ENCODE measurements around the gene UQCRC1. TPM values are rescaled to one million over a fixed set of nuclear protein-coding genes. Genes with fewer than 3 reads are reported as not detected.

Gene UQCRC1
- total and polyA plus RNA-seq, 2 donors (not counting 1 experiment from before 2014, with no cell fraction given): 226 to 366 TPM

- DNase-seq (ENCODE audit: low read depth in 2 of 2): no peak
- peaks cover 33% of the 10 kb centered on the region for H3K36me3 ChIP-seq (ENCODE audit: control insufficient read depth, insufficient read depth, low read length)
- TF ChIP-seq EZH2 (IDR thresholded peaks at IDR 0.05; ENCODE audit: low read length, missing control alignments) (no peak), CTCF (conservative IDR thresholded peaks at IDR 0.05 in 1 of 2, IDR thresholded peaks at IDR 0.05 in 1 of 2; ENCODE audit: low read depth in 1 of 2, low read length in 2 of 2) (no peak)
- no peak overlapping the region for H3K9ac ChIP-seq (ENCODE audit: insufficient read depth, low read length)
- no peaks in the 10 kb centered on the region for H3K9me3 ChIP-seq (ENCODE audit: control insufficient read depth, insufficient read depth, low read depth, low read length)
- H3K79me2 ChIP-seq (ENCODE audit: control insufficient read depth, insufficient read depth, low read length): peaks cover 6% of the 10 kb centered on the region
- H3K4me2 ChIP-seq (ENCODE audit: extremely low read depth, insufficient read depth, low read length): no peak overlapping the region
- no peak overlapping the region for H2AFZ ChIP-seq (ENCODE audit: low read length)
- H3K4me3 ChIP-seq (replicated peaks in 1 of 4; ENCODE audit: control extremely low read depth in 1 of 4, insufficient read depth in 1 of 4, low read depth in 3 of 4, low read length in 4 of 4): no peak overlapping the region
- peaks cover 6% of the 10 kb centered on the region for H3K4me1 ChIP-seq (ENCODE audit: control insufficient read depth, extremely low read depth, insufficient read depth, low read length)
- no peak overlapping the region for H3K27ac ChIP-seq (ENCODE audit: insufficient read depth, low read length)
- H3K27me3 ChIP-seq (ENCODE audit: control insufficient read depth, insufficient read depth, low read length): no peaks in the 10 kb centered on the region
- no peaks in the 10 kb centered on the region for H4K20me1 ChIP-seq (ENCODE audit: control insufficient read depth, extremely low read depth, insufficient read depth, low read length)
Measured at GRCh38 chr3:48630833-48631232, 21.4 kb upstream of the UQCRC1 start.

- no peaks in the 10 kb centered on the region for H3K9me3 ChIP-seq (ENCODE audit: control insufficient read depth, insufficient read depth, low read depth, low read length)
- peaks cover 36% of the 10 kb centered on the region for H3K36me3 ChIP-seq (ENCODE audit: control insufficient read depth, insufficient read depth, low read length)
- H3K79me2 ChIP-seq (ENCODE audit: control insufficient read depth, insufficient read depth, low read length): peaks cover 6% of the 10 kb centered on the region
- peaks cover 6% of the 10 kb centered on the region for H3K4me1 ChIP-seq (ENCODE audit: control insufficient read depth, extremely low read depth, insufficient read depth, low read length)
- no peak for TF ChIP-seq EZH2 (IDR thresholded peaks at IDR 0.05; ENCODE audit: low read length, missing control alignments)
- no peak for TF ChIP-seq CTCF (conservative IDR thresholded peaks at IDR 0.05 in 1 of 2, IDR thresholded peaks at IDR 0.05 in 1 of 2; ENCODE audit: low read depth in 1 of 2, low read length in 2 of 2)
- H2AFZ ChIP-seq (ENCODE audit: low read length): no peak overlapping the region
- no peaks in the 10 kb centered on the region for H3K27me3 ChIP-seq (ENCODE audit: control insufficient read depth, insufficient read depth, low read length)
- no peak overlapping the region for H3K27ac ChIP-seq (ENCODE audit: insufficient read depth, low read length)
- no peak for DNase-seq (ENCODE audit: low read depth in 2 of 2)
- no peak overlapping the region for H3K4me2 ChIP-seq (ENCODE audit: extremely low read depth, insufficient read depth, low read length)
- no peak overlapping the region for H3K4me3 ChIP-seq (replicated peaks in 1 of 4; ENCODE audit: control extremely low read depth in 1 of 4, insufficient read depth in 1 of 4, low read depth in 3 of 4, low read length in 4 of 4)
- no peaks in the 10 kb centered on the region for H4K20me1 ChIP-seq (ENCODE audit: control insufficient read depth, extremely low read depth, insufficient read depth, low read length)
- no peak overlapping the region for H3K9ac ChIP-seq (ENCODE audit: insufficient read depth, low read length)
Measured at GRCh38 chr3:48630407-48630806, 21.0 kb upstream of the UQCRC1 start.

GRCh38 chr3:48629894-48630293 lies 20.4 kb upstream of the UQCRC1 start:
- Histone ChIP-seq H3K9ac (ENCODE audit: insufficient read depth, low read length) (no peak overlapping the region), H3K9me3 (ENCODE audit: control insufficient read depth, insufficient read depth, low read depth, low read length) (no peaks in the 10 kb centered on the region), H3K4me2 (ENCODE audit: extremely low read depth, insufficient read depth, low read length) (no peak overlapping the region), H3K36me3 (ENCODE audit: control insufficient read depth, insufficient read depth, low read length) (peaks cover 36% of the 10 kb centered on the region), H2AFZ (ENCODE audit: low read length) (no peak overlapping the region), H3K4me1 (ENCODE audit: control insufficient read depth, extremely low read depth, insufficient read depth, low read length) (peaks cover 6% of the 10 kb centered on the region), H4K20me1 (ENCODE audit: control insufficient read depth, extremely low read depth, insufficient read depth, low read length) (no peaks in the 10 kb centered on the region), H3K27me3 (ENCODE audit: control insufficient read depth, insufficient read depth, low read length) (no peaks in the 10 kb centered on the region), H3K79me2 (ENCODE audit: control insufficient read depth, insufficient read depth, low read length) (peaks cover 6% of the 10 kb centered on the region), H3K4me3 (replicated peaks in 1 of 4; ENCODE audit: control extremely low read depth in 1 of 4, insufficient read depth in 1 of 4, low read depth in 3 of 4, low read length in 4 of 4) (no peak overlapping the region), H3K27ac (ENCODE audit: insufficient read depth, low read length) (no peak overlapping the region)
- TF ChIP-seq EZH2 (IDR thresholded peaks at IDR 0.05; ENCODE audit: low read length, missing control alignments) (no peak), CTCF (conservative IDR thresholded peaks at IDR 0.05 in 1 of 2, IDR thresholded peaks at IDR 0.05 in 1 of 2; ENCODE audit: low read depth in 1 of 2, low read length in 2 of 2) (no peak)
- DNase-seq (ENCODE audit: low read depth in 2 of 2): no peak
